Endothelial cell of umbilical vein (primary cell): ENCODE data around the gene TERT. TPM values are rescaled to one million over a fixed set of nuclear protein-coding genes. Genes with fewer than 3 reads are reported as not detected.

ENCODE experiments used
- Bru-seq: library from RNA; stranded (reverse); fragments of 400-500 nt; gene quantifications from one replicate; lab custom pipeline; 2021; lab: Mats Ljungman, UMichigan
- BruChase-seq, 2 experiments: library from RNA; stranded (reverse); fragments of 400-500 nt; gene quantifications; one replicate each; lab custom pipeline; 2021; lab: Mats Ljungman, UMichigan
- BruUV-seq: library from RNA; stranded (reverse); fragments of 400-500 nt; replicated peaks from 2 replicates; lab custom pipeline; 2021; lab: Mats Ljungman, UMichigan
- CTCF ChIA-PET: fragments of 300-600, 350-600 bp; sonication (Branson Sonifier 250); formaldehyde crosslinking; loops from one replicate; lab custom pipeline; 2021; ENCODE audit warnings: antibody characterized with exemption, inconsistent platforms; lab: Charles Lee
- POLR2A ChIA-PET: fragments of 300-600, 350-600 bp; sonication (Branson Sonifier 250); formaldehyde crosslinking; loops from one replicate; lab custom pipeline; 2021; ENCODE audit warnings: antibody characterized with exemption, inconsistent platforms; lab: Charles Lee
- DNase-seq: peaks from one replicate; pipeline ENCODE4 v3.0.0-alpha.2; 2011; ENCODE audit warnings: low read depth, low spot score
- FAIRE-seq: peaks from 2 replicates; lab custom pipeline; 2011; peaks lifted over from hg19 to GRCh38; lab: Jason Lieb, UNC
- H2AFZ ChIP-seq: 2 replicates; pipeline ENCODE4 v1.6.0; 2012; ENCODE audit warnings: low read depth, low read length, control low read depth, inconsistent platforms
- H3K27ac ChIP-seq: 2 replicates; pipeline ENCODE4 v1.5.1; 2011; ENCODE audit warnings: low read depth, mild to moderate bottlenecking, control low read depth, low read length, moderate library complexity; ENCODE audit not compliant: insufficient read depth
- H3K27me3 ChIP-seq, 2 experiments: 2 replicates each; pipeline versions ENCODE4 v1.6.0 to v1.6.1; 2011; ENCODE audit warnings: low read length in 2 of 2, mixed read lengths in 1 of 2; ENCODE audit not compliant: control insufficient read depth in 2 of 2, insufficient read depth in 2 of 2
- H3K36me3 ChIP-seq, 2 experiments: 2 replicates in 1 of 2; 3 replicates in 1 of 2; pipeline ENCODE4 v1.5.1; 2011; ENCODE audit warnings: low read length in 2 of 2, mild to moderate bottlenecking in 1 of 2, moderate library complexity in 1 of 2; ENCODE audit not compliant: control insufficient read depth in 2 of 2, insufficient read depth in 2 of 2; ENCODE audit errors: extremely low read depth in 1 of 2
- H3K4me1 ChIP-seq: 3 replicates; pipeline ENCODE4 v1.5.1; 2011; ENCODE audit warnings: mild to moderate bottlenecking, low read length; ENCODE audit not compliant: control insufficient read depth, insufficient read depth; ENCODE audit errors: extremely low read depth
- H3K4me2 ChIP-seq: 2 replicates; pipeline ENCODE4 v1.6.1; 2011; ENCODE audit warnings: low read length, control low read depth, mixed read lengths; ENCODE audit not compliant: insufficient read depth
- H3K4me3 ChIP-seq, 3 experiments: fragments of 200-600 bp in 1 of 3; sonication (generic), shearing (Covaris generic) in 1 of 3; replicated peaks in 1 of 3; 2 replicates each; pipeline ENCODE4 v1.5.1; 2011 to 2016; ENCODE audit warnings: control low read depth in 3 of 3, low read length in 3 of 3, mild to moderate bottlenecking in 2 of 3, inconsistent platforms in 1 of 3, low read depth in 1 of 3, moderate library complexity in 1 of 3; ENCODE audit not compliant: insufficient read depth in 1 of 3
- H3K79me2 ChIP-seq: 2 replicates; pipeline ENCODE4 v1.6.0; 2012; ENCODE audit warnings: low read length, inconsistent platforms; ENCODE audit not compliant: control insufficient read depth, insufficient read depth
- H3K9ac ChIP-seq: replicated peaks from 2 replicates; pipeline ENCODE3; 2011; ENCODE audit warnings: low read length, control low read depth; ENCODE audit not compliant: insufficient read depth; ENCODE audit errors: extremely low read depth
- H3K9me1 ChIP-seq: replicated peaks from 3 replicates; pipeline ENCODE4 v1.6.0; 2011; ENCODE audit warnings: mild to moderate bottlenecking, low read length; ENCODE audit not compliant: control insufficient read depth, insufficient read depth; ENCODE audit errors: extremely low read depth
- H3K9me3 ChIP-seq: replicated peaks from 2 replicates; pipeline ENCODE4 v1.5.1; 2012; ENCODE audit warnings: low read length, inconsistent platforms; ENCODE audit not compliant: control insufficient read depth, insufficient read depth
- H4K20me1 ChIP-seq: replicated peaks from 2 replicates; pipeline ENCODE3; 2011; ENCODE audit warnings: mild to moderate bottlenecking, low read length; ENCODE audit not compliant: control insufficient read depth, insufficient read depth; ENCODE audit errors: extremely low read depth
- FOS ChIP-seq: IDR thresholded peaks from 2 replicates; pipeline ENCODE4 v1.6.1; 2011; ENCODE audit warnings: mild to moderate bottlenecking, low read length, moderate library complexity, borderline replicate concordance; ENCODE audit not compliant: insufficient read depth
- GATA2 ChIP-seq: IDR thresholded peaks from 2 replicates; pipeline ENCODE4 v1.7.0; 2011; ENCODE audit warnings: low read depth, mild to moderate bottlenecking, moderate library complexity, mixed read lengths, low read length; ENCODE audit not compliant: insufficient read length, insufficient read depth
- MYC ChIP-seq: IDR thresholded peaks from one replicate; pipeline ENCODE4 v1.6.1; 2011; ENCODE audit warnings: mild to moderate bottlenecking, low read depth, low read length
- dilution Hi-C: fragments of 300-500 bp; cut with MboI; formaldehyde crosslinking; loops from one replicate; pipeline ENCODE4 v1.15.0; 2019; ENCODE audit warnings: low sequenced_read_pairs; ENCODE audit not compliant: extremely low pct_ligation_motif_present
- intact Hi-C: fragments of 100-400 bp; cut with micrococcal nuclease; formaldehyde crosslinking; loops from one replicate; pipeline ENCODE4 v1.10.0; 2022
- long read RNA-seq: library from polyadenylated mRNA; stranded (forward); transcript quantifications from one replicate; pipeline ENCODE4 v2.0.0, GENCODE V29; 2021
- polyA minus RNA-seq, 3 experiments: library from RNA; depleted of rRNA, polyadenylated mRNA; stranded (reverse); fragments of >200 nt; gene quantifications; 1 replicate in 1 of 3; 2 replicates in 2 of 3; pipeline ENCODE4 v1.2.3, GENCODE V29; 2011
- polyA plus RNA-seq, 4 experiments: library from polyadenylated mRNA; depleted of rRNA in 3 of 4; stranded (reverse) in 3 of 4; unstranded in 1 of 4; fragments of >200 nt; gene quantifications; 2 replicates each; pipeline versions ENCODE4 v1.2.1 to v1.2.3, GENCODE V29; 2011 to 2012; ENCODE audit warnings: missing spikeins in 1 of 4
- total RNA-seq: library from RNA; stranded (reverse); gene quantifications from 2 replicates; pipeline ENCODE4 v1.2.3, GENCODE V29; 2021

The TERT gene
- total RNA-seq = not detected in 2 replicates
- 0.04 TPM in 1 of 2 replicates, not detected in the other for polyA plus RNA-seq
- not detected in 2 replicates for polyA plus RNA-seq (2011; cell fraction: cytosol; rRNA removed)
- polyA plus RNA-seq (2011; cell fraction: nucleus; rRNA removed) = 0.04 and 0.36 TPM in 2 replicates
- polyA plus RNA-seq (2012) = not detected in 2 replicates
- polyA minus RNA-seq = not detected in 2 replicates
- not detected for polyA minus RNA-seq (2011; cell fraction: cytosol; rRNA and poly(A)+ RNA removed)
- polyA minus RNA-seq (2011; cell fraction: nucleus; rRNA and poly(A)+ RNA removed) = not detected in 2 replicates
- Bru-seq, nascent RNA = percentile 5 among the genes with signal in this experiment
- percentile 5 among the genes with signal in this experiment for BruChase-seq, experiment 1, labeled RNA remaining after a 6-hour chase
- BruChase-seq, experiment 2, labeled RNA remaining after a 2-hour chase = percentile 7 among the genes with signal in this experiment
- long read RNA-seq = 0 reads

DNA sequence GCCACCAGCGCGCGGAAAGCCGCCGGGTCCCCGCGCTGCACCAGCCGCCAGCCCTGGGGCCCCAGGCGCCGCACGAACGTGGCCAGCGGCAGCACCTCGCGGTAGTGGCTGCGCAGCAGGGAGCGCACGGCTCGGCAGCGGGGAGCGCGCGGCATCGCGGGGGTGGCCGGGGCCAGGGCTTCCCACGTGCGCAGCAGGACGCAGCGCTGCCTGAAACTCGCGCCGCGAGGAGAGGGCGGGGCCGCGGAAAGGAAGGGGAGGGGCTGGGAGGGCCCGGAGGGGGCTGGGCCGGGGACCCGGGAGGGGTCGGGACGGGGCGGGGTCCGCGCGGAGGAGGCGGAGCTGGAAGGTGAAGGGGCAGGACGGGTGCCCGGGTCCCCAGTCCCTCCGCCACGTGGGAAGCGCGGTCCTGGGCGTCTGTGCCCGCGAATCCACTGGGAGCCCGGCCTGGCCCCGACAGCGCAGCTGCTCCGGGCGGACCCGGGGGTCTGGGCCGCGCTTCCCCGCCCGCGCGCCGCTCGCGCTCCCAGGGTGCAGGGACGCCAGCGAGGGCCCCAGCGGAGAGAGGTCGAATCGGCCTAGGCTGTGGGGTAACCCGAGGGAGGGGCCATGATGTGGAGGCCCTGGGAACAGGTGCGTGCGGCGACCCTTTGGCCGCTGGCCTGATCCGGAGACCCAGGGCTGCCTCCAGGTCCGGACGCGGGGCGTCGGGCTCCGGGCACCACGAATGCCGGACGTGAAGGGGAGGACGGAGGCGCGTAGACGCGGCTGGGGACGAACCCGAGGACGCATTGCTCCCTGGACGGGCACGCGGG is at the start of gene TERT:
TSS of gene TERT (minus strand) at position 234 of the 815 bp plus-strand sequence. CDS start at position 155, 79 bp downstream.
- no peak within 1 kb of the TSS for H3K4me3 ChIP-seq
- intact Hi-C loops (no loop called here), dilution Hi-C loops (no loop called here)
- H3K9me3 ChIP-seq = no peaks in the 10 kb centered on the region
- DNase-seq = no peak
- H2AFZ ChIP-seq = no peak within 1 kb of the TSS
- H3K27ac ChIP-seq = no peak within 1 kb of the TSS
- H3K79me2 ChIP-seq = no peaks in the 10 kb centered on the region
- H3K36me3 ChIP-seq = no peaks in the 10 kb centered on the region
- BruUV-seq = no TSS peak
- H3K9ac ChIP-seq = no peak within 1 kb of the TSS
- no peaks in the 10 kb centered on the region for H3K4me1 ChIP-seq
- no peaks in the 10 kb centered on the region for H4K20me1 ChIP-seq
- POLR2A ChIA-PET = no interaction called here
- no peaks in the 10 kb centered on the region for H3K9me1 ChIP-seq
- FAIRE-seq = no peak
- CTCF ChIA-PET = no interaction called here
- TF ChIP-seq GATA2 (no peak), MYC (no peak), FOS (no peak)
- H3K4me2 ChIP-seq = no peak within 1 kb of the TSS
- peaks cover 0 to 13% of the 10 kb centered on the region in 2 experiments for H3K27me3 ChIP-seq
